NB4 (cell line): ENCODE results near the gene HLA-DQA2.
A peak's percentile ranks its signal among the peaks of the same experiment; 100 is the strongest.

Source experiments
- MYC ChIP-seq: IDR thresholded peaks from 2 replicates; pipeline ENCODE4 v1.6.1; 2011; ENCODE audit warnings: low read depth, low read length
- POLR2A ChIP-seq: IDR thresholded peaks from 2 replicates; pipeline ENCODE4 v1.6.1; 2011; ENCODE audit warnings: mild to moderate bottlenecking; ENCODE audit not compliant: insufficient read length; ENCODE audit errors: extremely low read depth
- TF ChIP-seq, protein P1 (sequence below): IDR thresholded peaks from one replicate; pipeline ENCODE4 v1.5.1; 2012; ENCODE audit warnings: low read depth, low read length
- TF ChIP-seq, protein P2 (sequence below): IDR thresholded peaks from 2 replicates; pipeline ENCODE4 v1.6.1; 2011; ENCODE audit warnings: low read depth, low read length

DNA sequence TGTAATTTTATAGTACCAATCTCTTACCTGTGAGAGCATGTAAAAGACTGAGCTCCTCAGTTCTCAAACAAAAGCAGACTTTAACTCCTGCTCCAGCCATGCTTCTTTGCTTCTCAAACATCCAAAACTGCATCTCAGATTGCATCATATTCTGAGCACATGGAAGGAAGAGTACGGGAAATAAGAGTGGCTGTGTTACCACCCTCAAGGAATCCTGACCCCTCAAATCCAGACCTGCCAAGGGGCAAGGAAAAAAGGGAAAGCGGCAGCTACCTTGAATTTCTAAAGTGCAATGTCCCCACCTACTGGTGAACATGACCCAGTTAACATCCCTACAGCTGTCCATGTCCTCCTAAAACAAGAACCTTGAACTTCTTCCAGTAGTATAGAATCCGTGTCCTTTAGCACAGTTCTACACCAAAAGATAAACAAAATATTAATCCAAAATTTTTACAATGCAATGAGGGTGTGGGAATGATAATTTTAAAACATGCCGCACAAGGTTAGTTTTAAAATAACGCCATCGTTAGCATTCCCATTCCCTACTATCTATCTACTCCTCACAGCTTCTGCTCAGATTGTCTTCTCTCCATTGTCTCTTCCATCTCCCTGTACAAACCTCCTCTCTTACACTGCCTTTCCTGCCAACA lies 40.7 kb upstream of the HLA-DQA2 start:
- TF ChIP-seq, protein P1, sequence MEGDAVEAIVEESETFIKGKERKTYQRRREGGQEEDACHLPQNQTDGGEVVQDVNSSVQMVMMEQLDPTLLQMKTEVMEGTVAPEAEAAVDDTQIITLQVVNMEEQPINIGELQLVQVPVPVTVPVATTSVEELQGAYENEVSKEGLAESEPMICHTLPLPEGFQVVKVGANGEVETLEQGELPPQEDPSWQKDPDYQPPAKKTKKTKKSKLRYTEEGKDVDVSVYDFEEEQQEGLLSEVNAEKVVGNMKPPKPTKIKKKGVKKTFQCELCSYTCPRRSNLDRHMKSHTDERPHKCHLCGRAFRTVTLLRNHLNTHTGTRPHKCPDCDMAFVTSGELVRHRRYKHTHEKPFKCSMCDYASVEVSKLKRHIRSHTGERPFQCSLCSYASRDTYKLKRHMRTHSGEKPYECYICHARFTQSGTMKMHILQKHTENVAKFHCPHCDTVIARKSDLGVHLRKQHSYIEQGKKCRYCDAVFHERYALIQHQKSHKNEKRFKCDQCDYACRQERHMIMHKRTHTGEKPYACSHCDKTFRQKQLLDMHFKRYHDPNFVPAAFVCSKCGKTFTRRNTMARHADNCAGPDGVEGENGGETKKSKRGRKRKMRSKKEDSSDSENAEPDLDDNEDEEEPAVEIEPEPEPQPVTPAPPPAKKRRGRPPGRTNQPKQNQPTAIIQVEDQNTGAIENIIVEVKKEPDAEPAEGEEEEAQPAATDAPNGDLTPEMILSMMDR: peak; percentile 51
- TF ChIP-seq POLR2A (no peak), MYC (no peak)
- TF ChIP-seq, protein P2, sequence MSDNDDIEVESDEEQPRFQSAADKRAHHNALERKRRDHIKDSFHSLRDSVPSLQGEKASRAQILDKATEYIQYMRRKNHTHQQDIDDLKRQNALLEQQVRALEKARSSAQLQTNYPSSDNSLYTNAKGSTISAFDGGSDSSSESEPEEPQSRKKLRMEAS: no peak
